HepG2 (cell line): ENCODE data around the gene HIRA. TPM values are rescaled to one million over a fixed set of nuclear protein-coding genes. Genes with fewer than 3 reads are reported as not detected.

Source experiments
- ATAD3A ChIP-seq: sonication (generic); formaldehyde crosslinking; IDR thresholded peaks from 2 replicates; pipeline ENCODE4 v1.4.0; 2020; ENCODE audit warnings: missing genetic modification reagents
- EP300 ChIP-seq, 3 experiments: sonication (generic) in 1 of 3; formaldehyde crosslinking in 1 of 3; IDR thresholded peaks; 2 replicates each; pipeline versions ENCODE4 v1.5.1 to v1.6.1; 2011 to 2020; ENCODE audit warnings: low read depth in 2 of 3, low read length in 2 of 3, borderline replicate concordance in 1 of 3, improper control_type of control experiment in 1 of 3, mild to moderate bottlenecking in 1 of 3, missing genetic modification reagents in 1 of 3, moderate library complexity in 1 of 3
- ESRRA ChIP-seq: sonication (generic); formaldehyde crosslinking; IDR thresholded peaks from 2 replicates; pipeline ENCODE4 v1.5.1; 2020; ENCODE audit warnings: mild to moderate bottlenecking, low read depth, missing genetic modification reagents
- GATAD2A ChIP-seq: IDR thresholded peaks from 2 replicates; pipeline ENCODE4 v1.6.1; 2016
- HOXA7 ChIP-seq: sonication (generic); formaldehyde crosslinking; IDR thresholded peaks from 2 replicates; pipeline ENCODE4 v1.8.1; 2022; ENCODE audit warnings: mild to moderate bottlenecking, missing genetic modification reagents, moderate library complexity
- KMT2A ChIP-seq: sonication (generic); formaldehyde crosslinking; IDR thresholded peaks from 2 replicates; pipeline ENCODE4 v1.4.0; 2020; ENCODE audit warnings: missing genetic modification reagents
- MAFK ChIP-seq, 2 experiments: IDR thresholded peaks in 1 of 2; conservative IDR thresholded peaks in 1 of 2; 2 replicates each; pipeline ENCODE4 v1.6.1; 2011; ENCODE audit warnings: improper control_type of control experiment in 2 of 2, low read length in 2 of 2
- MZF1 ChIP-seq: sonication (generic); formaldehyde crosslinking; IDR thresholded peaks from 2 replicates; pipeline ENCODE4 v1.8.1; 2023; ENCODE audit warnings: mild to moderate bottlenecking, missing genetic modification reagents, borderline replicate concordance
- RFXANK ChIP-seq: IDR thresholded peaks from 2 replicates; pipeline ENCODE4 v1.6.1; 2016
- RORA ChIP-seq: sonication (generic); formaldehyde crosslinking; IDR thresholded peaks from 2 replicates; pipeline ENCODE4 v1.5.0; 2020; ENCODE audit warnings: mild to moderate bottlenecking, missing genetic modification reagents, moderate library complexity
- SP5 ChIP-seq: IDR thresholded peaks from 2 replicates; pipeline ENCODE4 v1.6.1; 2016; ENCODE audit warnings: low read depth, borderline replicate concordance
- ZNF350 ChIP-seq: sonication (generic); formaldehyde crosslinking; IDR thresholded peaks from 2 replicates; pipeline ENCODE4 v1.4.0; 2020; ENCODE audit warnings: mild to moderate bottlenecking, low read depth, missing genetic modification reagents, borderline replicate concordance
- ZNF556 ChIP-seq: sonication (generic); formaldehyde crosslinking; IDR thresholded peaks from 2 replicates; pipeline ENCODE4 v1.4.0; 2020; ENCODE audit warnings: mild to moderate bottlenecking, missing genetic modification reagents, borderline replicate concordance
- ZNF652 ChIP-seq: IDR thresholded peaks from 2 replicates; pipeline ENCODE4 v1.6.1; 2016; ENCODE audit warnings: low read depth, borderline replicate concordance
- ZNF775 ChIP-seq: sonication (generic); formaldehyde crosslinking; IDR thresholded peaks from 2 replicates; pipeline ENCODE4 v1.4.0; 2020; ENCODE audit warnings: missing genetic modification reagents, mild to moderate bottlenecking, moderate library complexity, borderline replicate concordance
- ZNF782 ChIP-seq: sonication (generic); formaldehyde crosslinking; IDR thresholded peaks from 2 replicates; pipeline ENCODE4 v1.4.0; 2020; ENCODE audit warnings: missing genetic modification reagents, mild to moderate bottlenecking, borderline replicate concordance
- polyA plus RNA-seq, 8 experiments: library from polyadenylated mRNA; depleted of rRNA in 3 of 8; stranded (reverse) in 7 of 8; unstranded in 1 of 8; fragments of >200 nt; fragmentation: Illumina TruSeq in 4 of 8; extraction: Trizol in 4 of 8; gene quantifications; 2 replicates each; pipeline versions ENCODE4 v1.2.1 to v1.2.3, GENCODE V29; 2011 to 2016; ENCODE audit warnings: low read depth in 4 of 8, missing spikeins in 1 of 8, mixed read lengths in 1 of 8; ENCODE audit not compliant: insufficient read depth in 1 of 8
- total RNA-seq, 5 experiments: library from RNA; depleted of rRNA; stranded (reverse); fragments of >200 nt; fragmentation: Illumina TruSeq; extraction: Trizol; gene quantifications; 2 replicates each; pipeline ENCODE4 v1.2.3, GENCODE V29; 2016; ENCODE audit warnings: low read depth in 1 of 5
- TF ChIP-seq, protein P1 (sequence below): sonication (generic); formaldehyde crosslinking; IDR thresholded peaks from 2 replicates; pipeline ENCODE4 v1.4.0; 2020; ENCODE audit warnings: missing genetic modification reagents
- TF ChIP-seq, protein P2 (sequence below): sonication (generic); formaldehyde crosslinking; IDR thresholded peaks from 2 replicates; pipeline ENCODE4 v1.4.0; 2020; ENCODE audit warnings: missing genetic modification reagents, mild to moderate bottlenecking, borderline replicate concordance
- TF ChIP-seq, protein P3 (sequence below): sonication (generic); formaldehyde crosslinking; IDR thresholded peaks from 2 replicates; pipeline ENCODE4 v1.5.0; 2020; ENCODE audit warnings: mild to moderate bottlenecking, missing genetic modification reagents, moderate library complexity
- TF ChIP-seq, protein P4 (sequence below): sonication (generic); formaldehyde crosslinking; IDR thresholded peaks from 2 replicates; pipeline ENCODE4 v1.5.0; 2020; ENCODE audit warnings: missing genetic modification reagents
- TF ChIP-seq, protein P5 (sequence below): sonication (generic); formaldehyde crosslinking; IDR thresholded peaks from 2 replicates; pipeline ENCODE4 v1.4.0; 2020; ENCODE audit warnings: mild to moderate bottlenecking, missing genetic modification reagents

HIRA gene
- total and polyA plus RNA-seq, 2 of the 13 experiments (the other 11 are each of a cell fraction or from before 2014, with no cell fraction given): 21.5 to 29.2 TPM

DNA sequence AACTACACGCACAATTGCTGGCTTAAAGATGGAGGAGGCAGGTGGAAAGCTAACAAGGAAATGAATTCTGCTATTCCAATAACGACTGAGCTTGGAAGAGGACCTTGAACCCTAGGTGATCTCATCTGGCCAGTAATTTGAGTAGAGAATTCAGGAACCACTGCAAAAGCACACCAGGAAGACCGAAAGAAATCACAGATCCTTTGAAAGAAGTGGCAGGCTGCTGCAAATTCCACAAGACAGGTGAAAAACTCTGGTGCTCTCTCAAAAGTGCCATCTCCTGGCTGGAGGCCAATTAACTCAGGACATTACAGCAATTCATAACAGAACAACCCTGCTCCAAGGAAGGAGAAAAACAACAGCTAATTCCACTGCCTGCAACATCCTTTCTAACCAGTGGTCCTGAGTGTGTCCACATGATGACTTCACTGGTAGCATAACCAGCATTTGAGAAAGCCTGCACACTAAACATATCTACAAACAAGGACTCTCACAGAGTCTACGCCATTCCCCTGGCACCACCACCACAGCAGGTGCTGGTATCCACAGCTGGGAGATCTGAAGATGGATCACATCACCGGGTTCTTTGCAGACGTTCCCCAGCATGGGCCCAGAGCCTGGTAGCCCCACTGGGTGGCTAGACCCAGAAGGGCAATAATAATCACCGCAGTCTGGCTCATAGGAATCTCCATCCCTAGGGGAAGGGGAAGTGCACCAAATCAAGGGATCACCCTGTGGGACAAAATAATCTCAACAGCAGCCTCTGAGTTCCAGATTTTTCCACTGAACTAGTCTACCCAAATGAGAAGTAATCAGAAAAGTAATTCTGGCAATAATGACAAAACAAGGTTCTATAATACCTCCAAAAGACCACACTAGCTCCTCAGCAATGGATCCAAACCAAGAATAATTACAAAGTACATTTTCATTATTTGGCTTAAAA, 95.1 kb downstream of the HIRA start (continued):
- no peak for TF ChIP-seq ZNF775 (CRISPR knock-in tag)
- TF ChIP-seq RFXANK (CRISPR knock-in tag): no peak
- TF ChIP-seq ZNF350 (CRISPR knock-in tag): no peak
- TF ChIP-seq ESRRA (CRISPR knock-in tag): no peak
- no peak for TF ChIP-seq SP5
- no peak for TF ChIP-seq KMT2A (CRISPR knock-in tag)
- TF ChIP-seq, protein P1, sequence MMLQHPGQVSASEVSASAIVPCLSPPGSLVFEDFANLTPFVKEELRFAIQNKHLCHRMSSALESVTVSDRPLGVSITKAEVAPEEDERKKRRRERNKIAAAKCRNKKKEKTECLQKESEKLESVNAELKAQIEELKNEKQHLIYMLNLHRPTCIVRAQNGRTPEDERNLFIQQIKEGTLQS (CRISPR knock-in tag): peak; percentile 70; the same call in 1 of the 2 replicates
- TF ChIP-seq GATAD2A: 0 out of 2 replicates have a peak, but pooled peaks have one; percentile 28
- TF ChIP-seq ZNF782: no peak
- TF ChIP-seq, protein P2, sequence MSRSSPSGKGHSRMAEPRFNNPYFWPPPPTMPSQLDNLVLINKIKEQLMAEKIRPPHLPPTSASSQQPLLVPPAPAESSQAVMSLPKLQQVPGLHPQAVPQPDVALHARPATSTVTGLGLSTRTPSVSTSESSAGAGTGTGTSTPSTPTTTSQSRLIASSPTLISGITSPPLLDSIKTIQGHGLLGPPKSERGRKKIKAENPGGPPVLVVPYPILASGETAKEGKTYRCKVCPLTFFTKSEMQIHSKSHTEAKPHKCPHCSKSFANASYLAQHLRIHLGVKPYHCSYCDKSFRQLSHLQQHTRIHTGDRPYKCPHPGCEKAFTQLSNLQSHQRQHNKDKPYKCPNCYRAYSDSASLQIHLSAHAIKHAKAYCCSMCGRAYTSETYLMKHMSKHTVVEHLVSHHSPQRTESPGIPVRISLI (CRISPR knock-in tag): no peak
- TF ChIP-seq HOXA7 (CRISPR knock-in tag): no peak
- no peak for TF ChIP-seq ATAD3A (CRISPR knock-in tag)
- TF ChIP-seq, protein P3, sequence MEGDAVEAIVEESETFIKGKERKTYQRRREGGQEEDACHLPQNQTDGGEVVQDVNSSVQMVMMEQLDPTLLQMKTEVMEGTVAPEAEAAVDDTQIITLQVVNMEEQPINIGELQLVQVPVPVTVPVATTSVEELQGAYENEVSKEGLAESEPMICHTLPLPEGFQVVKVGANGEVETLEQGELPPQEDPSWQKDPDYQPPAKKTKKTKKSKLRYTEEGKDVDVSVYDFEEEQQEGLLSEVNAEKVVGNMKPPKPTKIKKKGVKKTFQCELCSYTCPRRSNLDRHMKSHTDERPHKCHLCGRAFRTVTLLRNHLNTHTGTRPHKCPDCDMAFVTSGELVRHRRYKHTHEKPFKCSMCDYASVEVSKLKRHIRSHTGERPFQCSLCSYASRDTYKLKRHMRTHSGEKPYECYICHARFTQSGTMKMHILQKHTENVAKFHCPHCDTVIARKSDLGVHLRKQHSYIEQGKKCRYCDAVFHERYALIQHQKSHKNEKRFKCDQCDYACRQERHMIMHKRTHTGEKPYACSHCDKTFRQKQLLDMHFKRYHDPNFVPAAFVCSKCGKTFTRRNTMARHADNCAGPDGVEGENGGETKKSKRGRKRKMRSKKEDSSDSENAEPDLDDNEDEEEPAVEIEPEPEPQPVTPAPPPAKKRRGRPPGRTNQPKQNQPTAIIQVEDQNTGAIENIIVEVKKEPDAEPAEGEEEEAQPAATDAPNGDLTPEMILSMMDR (CRISPR knock-in tag): peak; percentile 25
- TF ChIP-seq, protein P4, sequence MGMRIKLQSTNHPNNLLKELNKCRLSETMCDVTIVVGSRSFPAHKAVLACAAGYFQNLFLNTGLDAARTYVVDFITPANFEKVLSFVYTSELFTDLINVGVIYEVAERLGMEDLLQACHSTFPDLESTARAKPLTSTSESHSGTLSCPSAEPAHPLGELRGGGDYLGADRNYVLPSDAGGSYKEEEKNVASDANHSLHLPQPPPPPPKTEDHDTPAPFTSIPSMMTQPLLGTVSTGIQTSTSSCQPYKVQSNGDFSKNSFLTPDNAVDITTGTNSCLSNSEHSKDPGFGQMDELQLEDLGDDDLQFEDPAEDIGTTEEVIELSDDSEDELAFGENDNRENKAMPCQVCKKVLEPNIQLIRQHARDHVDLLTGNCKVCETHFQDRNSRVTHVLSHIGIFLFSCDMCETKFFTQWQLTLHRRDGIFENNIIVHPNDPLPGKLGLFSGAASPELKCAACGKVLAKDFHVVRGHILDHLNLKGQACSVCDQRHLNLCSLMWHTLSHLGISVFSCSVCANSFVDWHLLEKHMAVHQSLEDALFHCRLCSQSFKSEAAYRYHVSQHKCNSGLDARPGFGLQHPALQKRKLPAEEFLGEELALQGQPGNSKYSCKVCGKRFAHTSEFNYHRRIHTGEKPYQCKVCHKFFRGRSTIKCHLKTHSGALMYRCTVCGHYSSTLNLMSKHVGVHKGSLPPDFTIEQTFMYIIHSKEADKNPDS: no peak
- no peak for TF ChIP-seq EP300 (IDR thresholded peaks at IDR 0.05; ENCODE audit: low read depth in 2 of 2, low read length in 2 of 2)
- TF ChIP-seq EP300 (CRISPR knock-in tag; IDR thresholded peaks at IDR 0.05; ENCODE audit: borderline replicate concordance): no peak
- TF ChIP-seq, protein P5, sequence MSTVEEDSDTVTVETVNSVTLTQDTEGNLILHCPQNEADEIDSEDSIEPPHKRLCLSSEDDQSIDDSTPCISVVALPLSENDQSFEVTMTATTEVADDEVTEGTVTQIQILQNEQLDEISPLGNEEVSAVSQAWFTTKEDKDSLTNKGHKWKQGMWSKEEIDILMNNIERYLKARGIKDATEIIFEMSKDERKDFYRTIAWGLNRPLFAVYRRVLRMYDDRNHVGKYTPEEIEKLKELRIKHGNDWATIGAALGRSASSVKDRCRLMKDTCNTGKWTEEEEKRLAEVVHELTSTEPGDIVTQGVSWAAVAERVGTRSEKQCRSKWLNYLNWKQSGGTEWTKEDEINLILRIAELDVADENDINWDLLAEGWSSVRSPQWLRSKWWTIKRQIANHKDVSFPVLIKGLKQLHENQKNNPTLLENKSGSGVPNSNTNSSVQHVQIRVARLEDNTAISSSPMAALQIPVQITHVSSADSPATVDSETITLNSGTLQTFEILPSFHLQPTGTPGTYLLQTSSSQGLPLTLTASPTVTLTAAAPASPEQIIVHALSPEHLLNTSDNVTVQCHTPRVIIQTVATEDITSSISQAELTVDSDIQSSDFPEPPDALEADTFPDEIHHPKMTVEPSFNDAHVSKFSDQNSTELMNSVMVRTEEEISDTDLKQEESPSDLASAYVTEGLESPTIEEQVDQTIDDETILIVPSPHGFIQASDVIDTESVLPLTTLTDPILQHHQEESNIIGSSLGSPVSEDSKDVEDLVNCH: no peak
- TF ChIP-seq RORA (CRISPR knock-in tag): no peak
- no peak; the same call in 1 of the 2 replicates for TF ChIP-seq ZNF556 (CRISPR knock-in tag)
- no peak for TF ChIP-seq ZNF652 (CRISPR knock-in tag)
- no peak for TF ChIP-seq MAFK (conservative IDR thresholded peaks at IDR 0.05 in 1 of 2, IDR thresholded peaks at IDR 0.05 in 1 of 2; ENCODE audit: low read length in 2 of 2)
- TF ChIP-seq MZF1 (CRISPR knock-in tag): no peak
